Measurements from ENCODE around the gene TTC28.
A peak's percentile ranks its signal among the peaks of the same experiment; 100 is the strongest.
"Not testable (repeated sequence)": the region's sequence is repeated elsewhere in the genome, so short reads cannot be mapped to it uniquely, and the experiment has no call there.

TTC28 gene

GRCh38 chr22:28222571-28222970, 457.1 kb downstream of the TTC28 start:
- no peak for DNase-seq
- H3K27ac Mint-ChIP-seq = no peak overlapping the region

GRCh38 chr22:28222052-28222451, 457.6 kb downstream of the TTC28 start:
- no peak for DNase-seq
- no peak overlapping the region for H3K27ac Mint-ChIP-seq

More at GRCh38 chr22:28222571-28222970, 457.1 kb downstream of the TTC28 start:
- H3K27me3 Mint-ChIP-seq = peaks cover 0 to 10% of the 10 kb centered on the region in 2 donors
- H3K4me3 Mint-ChIP-seq = no peak overlapping the region
- no peaks in the 10 kb centered on the region for H3K4me1 Mint-ChIP-seq
- no peaks in the 10 kb centered on the region for H3K36me3 Mint-ChIP-seq
- H3K9me3 Mint-ChIP-seq = no peaks in the 10 kb centered on the region
- no peak for ATAC-seq (replicated peaks)

GRCh38 chr22:28220626-28221363, 458.8 kb downstream of the TTC28 start:
- H3K36me3 Mint-ChIP-seq = no peaks in the 10 kb centered on the region
- H3K9me3 Mint-ChIP-seq = no peaks in the 10 kb centered on the region
- ATAC-seq (replicated peaks) (no peak), DNase-seq (no peak)
- peaks cover 0 to 3% of the 10 kb centered on the region in 2 donors for H3K27me3 Mint-ChIP-seq
- no peak overlapping the region for H3K4me3 Mint-ChIP-seq
- H3K27ac Mint-ChIP-seq = no peak overlapping the region
- no peaks in the 10 kb centered on the region for H3K4me1 Mint-ChIP-seq

More at GRCh38 chr22:28222052-28222451, 457.6 kb downstream of the TTC28 start:
- Mint-ChIP-seq H3K36me3 (no peaks in the 10 kb centered on the region), H3K4me3 (no peak overlapping the region), H3K4me1 (no peaks in the 10 kb centered on the region), H3K9me3 (no peaks in the 10 kb centered on the region), H3K27me3 (peaks cover 0 to 10% of the 10 kb centered on the region in 2 donors)
- peak; percentile 51 to 71 for ATAC-seq (replicated peaks)

DNA sequence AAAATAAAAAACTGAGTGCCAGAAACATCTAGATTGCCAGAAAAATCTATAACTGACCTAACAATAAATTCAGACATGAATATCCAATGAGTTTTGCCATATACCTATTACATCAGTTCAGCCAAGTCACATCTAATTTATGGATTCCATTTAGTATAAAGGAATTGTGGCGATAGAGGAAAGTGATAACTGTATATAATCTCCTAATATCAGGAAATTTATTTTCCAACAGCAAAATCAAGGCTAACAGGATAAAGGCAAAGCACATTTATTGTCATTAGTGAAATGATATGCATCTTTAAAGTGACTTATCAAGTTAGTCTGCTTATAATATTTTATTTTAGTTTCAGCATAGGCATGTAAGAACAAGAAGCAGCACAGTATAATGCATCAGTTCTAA, 462.4 kb downstream of the TTC28 start:
- Mint-ChIP-seq H3K27me3 (peaks cover 0 to 1% of the 10 kb centered on the region in 2 donors), H3K27ac (no peak overlapping the region), H3K4me1 (no peaks in the 10 kb centered on the region), H3K9me3 (peaks cover 0 to under 1% of the 10 kb centered on the region in 2 donors), H3K4me3 (no peak overlapping the region), H3K36me3 (no peaks in the 10 kb centered on the region)
- DNase-seq (no peak), ATAC-seq (replicated peaks) (no peak)

GRCh38 chr22:28214750-28215149, 464.9 kb downstream of the TTC28 start:
- DNase-seq; H3K4me3 Mint-ChIP-seq; H3K27ac Mint-ChIP-seq; H3K4me1 Mint-ChIP-seq; ATAC-seq (replicated peaks); H3K36me3 Mint-ChIP-seq: not testable (repeated sequence)
- peaks cover 14 to 15% of the 10 kb centered on the region in 2 donors for H3K9me3 Mint-ChIP-seq
- H3K27me3 Mint-ChIP-seq = peaks cover 9 to 12% of the 10 kb centered on the region in 2 donors

DNA sequence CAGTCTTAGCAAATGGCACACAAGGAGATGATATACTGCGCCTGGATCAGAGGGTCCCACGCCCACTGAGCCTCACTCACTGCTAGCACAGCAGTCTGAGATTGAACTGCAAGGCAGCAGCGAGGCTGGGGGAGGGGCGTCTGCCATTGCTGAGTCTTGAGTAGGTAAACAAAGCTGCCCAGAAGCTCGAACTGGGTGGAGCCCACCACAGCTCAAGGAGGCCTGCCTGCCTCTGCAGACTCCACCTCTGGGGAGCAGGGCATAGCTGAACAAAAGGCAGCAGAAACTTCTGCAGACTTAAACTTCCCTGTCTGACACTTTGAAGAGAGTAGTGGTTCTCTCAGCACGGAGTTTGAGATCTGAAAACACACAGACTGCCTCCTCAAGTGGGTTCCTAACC, 470.2 kb downstream of the TTC28 start:
- Mint-ChIP-seq H3K9me3 (peaks cover 14 to 15% of the 10 kb centered on the region in 2 donors), H3K27me3 (peaks cover 9 to 12% of the 10 kb centered on the region in 2 donors)
- DNase-seq; H3K4me1 Mint-ChIP-seq; H3K27ac Mint-ChIP-seq; H3K36me3 Mint-ChIP-seq; ATAC-seq (replicated peaks); H3K4me3 Mint-ChIP-seq: not testable (repeated sequence)

GRCh38 chr22:28208787-28209186, 470.9 kb downstream of the TTC28 start:
- Mint-ChIP-seq H3K27me3 (peaks cover 9 to 12% of the 10 kb centered on the region in 2 donors), H3K9me3 (peaks cover 14 to 15% of the 10 kb centered on the region in 2 donors), H3K27ac (no peak overlapping the region), H3K4me3 (no peak overlapping the region), H3K36me3 (no peaks in the 10 kb centered on the region), H3K4me1 (no peaks in the 10 kb centered on the region)
- no peak for DNase-seq
- no peak for ATAC-seq (replicated peaks)

DNA sequence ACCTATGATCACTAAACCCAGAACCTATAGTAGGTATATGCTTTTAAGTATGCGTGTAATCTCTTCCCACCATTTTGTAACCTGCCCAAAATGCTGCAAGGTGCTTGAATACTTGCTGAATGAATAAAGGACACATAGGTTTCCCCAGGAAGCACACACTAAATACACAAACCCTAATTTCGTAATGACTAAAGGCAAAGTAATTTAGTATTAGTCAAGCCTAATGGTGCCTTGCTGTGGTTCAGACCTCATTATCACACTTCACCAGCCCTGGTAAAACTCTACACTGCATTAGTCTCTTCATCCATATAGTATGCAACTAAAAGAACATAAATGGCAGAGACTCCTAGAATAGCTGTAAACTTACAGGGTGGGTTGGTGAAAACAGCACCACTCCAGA, 471.6 kb downstream of the TTC28 start:
- Mint-ChIP-seq H3K4me1 (no peaks in the 10 kb centered on the region), H3K27ac (no peak overlapping the region), H3K36me3 (no peaks in the 10 kb centered on the region), H3K9me3 (peaks cover 14 to 15% of the 10 kb centered on the region in 2 donors), H3K27me3 (peaks cover 9 to 12% of the 10 kb centered on the region in 2 donors), H3K4me3 (no peak overlapping the region)
- ATAC-seq (replicated peaks) (no peak), DNase-seq (no peak)

GRCh38 chr22:28207281-28208030, 472.2 kb downstream of the TTC28 start:
- H3K27ac Mint-ChIP-seq = no peak overlapping the region
- H3K27me3 Mint-ChIP-seq = peaks cover 9 to 12% of the 10 kb centered on the region in 2 donors
- DNase-seq = no peak
- no peaks in the 10 kb centered on the region for H3K36me3 Mint-ChIP-seq
- no peak overlapping the region for H3K4me3 Mint-ChIP-seq
- peaks cover 14 to 15% of the 10 kb centered on the region in 2 donors for H3K9me3 Mint-ChIP-seq
- no peak for ATAC-seq (replicated peaks)
- no peaks in the 10 kb centered on the region for H3K4me1 Mint-ChIP-seq

- H3K4me1 Mint-ChIP-seq = no peaks in the 10 kb centered on the region
- ATAC-seq (replicated peaks) (no peak), DNase-seq (no peak)
- no peak overlapping the region for H3K27ac Mint-ChIP-seq
- H3K36me3 Mint-ChIP-seq = no peaks in the 10 kb centered on the region
- peaks cover 3 to 4% of the 10 kb centered on the region in 2 donors for H3K9me3 Mint-ChIP-seq
- no peaks in the 10 kb centered on the region for H3K27me3 Mint-ChIP-seq
- no peak overlapping the region for H3K4me3 Mint-ChIP-seq
Measured at GRCh38 chr22:28205926-28206325, 473.7 kb downstream of the TTC28 start.

DNA sequence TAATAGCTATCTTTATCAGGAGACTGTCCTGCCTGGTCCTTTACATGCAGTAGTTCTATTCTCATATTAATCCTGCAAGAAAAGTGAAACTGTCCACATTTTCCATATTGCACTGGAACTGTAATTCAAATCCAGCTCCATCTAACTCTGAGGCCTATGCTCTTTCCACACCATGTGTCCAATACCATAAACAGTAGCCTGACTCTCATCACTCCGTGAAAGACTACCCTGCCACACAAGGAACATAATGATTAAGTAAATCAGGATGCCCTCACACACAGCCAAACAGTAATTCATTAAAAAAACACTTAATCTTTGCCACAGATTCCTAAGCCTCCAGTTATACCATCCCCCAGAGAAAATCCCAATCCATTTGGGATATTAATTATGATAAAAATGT, 475.3 kb downstream of the TTC28 start:
- H3K27ac Mint-ChIP-seq = no peak overlapping the region
- H3K27me3 Mint-ChIP-seq = no peaks in the 10 kb centered on the region
- DNase-seq (no peak), ATAC-seq (replicated peaks) (no peak)
- no peak overlapping the region for H3K4me3 Mint-ChIP-seq
- H3K9me3 Mint-ChIP-seq = no peaks in the 10 kb centered on the region
- H3K36me3 Mint-ChIP-seq = no peaks in the 10 kb centered on the region
- H3K4me1 Mint-ChIP-seq = no peaks in the 10 kb centered on the region

DNA sequence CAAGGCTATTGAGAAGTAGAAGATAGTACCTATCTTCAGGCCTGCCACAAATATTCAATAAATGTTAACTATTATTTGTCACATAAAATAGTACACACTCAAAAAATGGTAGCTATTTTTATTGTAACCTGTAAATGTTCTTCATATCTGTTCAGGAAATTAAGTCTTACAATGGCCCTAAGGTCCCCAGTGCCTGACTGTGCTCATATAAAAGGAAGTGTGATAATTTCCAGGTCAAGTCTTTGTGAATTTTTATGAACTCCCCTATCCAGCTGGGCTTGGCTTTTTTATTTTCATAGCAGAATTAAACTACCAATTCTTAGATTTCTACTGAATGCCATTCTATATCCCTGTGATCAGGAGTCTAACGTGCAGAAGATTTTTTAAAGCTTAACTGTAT, 476.4 kb downstream of the TTC28 start:
- Mint-ChIP-seq H3K9me3 (no peaks in the 10 kb centered on the region), H3K4me3 (no peak overlapping the region), H3K27ac (no peak overlapping the region), H3K36me3 (no peaks in the 10 kb centered on the region), H3K27me3 (no peaks in the 10 kb centered on the region), H3K4me1 (no peaks in the 10 kb centered on the region)
- DNase-seq (no peak), ATAC-seq (replicated peaks) (no peak)

DNA sequence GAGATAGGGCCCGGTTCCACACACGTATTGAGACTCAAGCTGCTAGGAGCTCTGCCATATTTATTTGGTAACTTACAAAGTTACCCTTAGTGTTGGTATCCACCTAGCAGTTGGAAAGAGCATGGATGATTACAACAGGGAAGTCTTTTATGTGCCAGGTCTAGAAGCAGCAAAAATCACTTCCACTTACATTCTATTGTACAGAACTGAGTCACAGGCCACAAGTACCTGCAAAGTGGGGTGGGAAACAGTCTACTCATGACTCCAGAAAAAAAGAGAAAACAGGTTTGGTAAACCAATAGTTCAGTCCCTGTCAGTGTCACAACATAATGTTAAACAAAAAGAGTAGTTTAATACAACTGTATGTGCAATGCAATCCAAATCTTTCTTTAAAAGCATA, 480.9 kb downstream of the TTC28 start:
- Mint-ChIP-seq H3K4me3 (no peak overlapping the region), H3K36me3 (no peaks in the 10 kb centered on the region), H3K9me3 (no peaks in the 10 kb centered on the region), H3K27ac (no peak overlapping the region), H3K27me3 (peaks cover 0 to 7% of the 10 kb centered on the region in 2 donors), H3K4me1 (no peaks in the 10 kb centered on the region)
- ATAC-seq (replicated peaks) (no peak), DNase-seq (no peak)

GRCh38 chr22:28191571-28191970, 488.1 kb downstream of the TTC28 start:
- H3K9me3 Mint-ChIP-seq; H3K4me1 Mint-ChIP-seq; DNase-seq; ATAC-seq (replicated peaks); H3K36me3 Mint-ChIP-seq; H3K27ac Mint-ChIP-seq; H3K4me3 Mint-ChIP-seq: not testable (repeated sequence)
- peaks cover 11 to 30% of the 10 kb centered on the region in 2 donors for H3K27me3 Mint-ChIP-seq

Measured in stimulated activated naive B cell treated with anti-CD40 and anti-IgM and Interleukin-4, amounts not matched to agents 10 μg/mL and 1 μg/mL and 100 μg/mL, for 72 hours (primary cell).